Stimulated activated CD4-positive, alpha-beta T cell treated with anti-CD3 and anti-CD28 coated beads, Interleukin-4, amount 100 ng/mL, for 1 hour (primary cell): ENCODE measurements around the gene WDR73.
"Not testable (repeated sequence)": the region's sequence is repeated elsewhere in the genome, so short reads cannot be mapped to it uniquely, and the experiment has no call there.

Experiments
- DNase-seq: peaks from one replicate; pipeline ENCODE4 v3.0.0-alpha.2; 2020

WDR73 gene

DNA sequence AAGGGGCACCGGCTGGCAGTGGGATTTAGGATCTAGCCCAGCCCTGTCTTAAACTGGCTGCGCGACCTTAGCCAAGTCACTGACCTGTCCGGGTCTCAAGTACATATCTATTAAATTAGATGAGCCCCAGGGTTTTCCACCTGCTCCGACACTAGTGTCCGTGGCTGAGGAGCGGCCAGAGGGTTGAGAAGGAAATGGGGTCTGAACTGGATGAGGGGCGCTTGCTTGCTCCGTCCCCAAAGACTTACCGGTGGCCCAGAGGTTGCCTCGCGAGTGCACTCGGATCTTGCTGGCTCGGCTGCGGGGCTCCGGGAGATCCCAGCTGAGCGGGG lies 3.6 kb upstream of the WDR73 start:
- no peak for DNase-seq

DNA sequence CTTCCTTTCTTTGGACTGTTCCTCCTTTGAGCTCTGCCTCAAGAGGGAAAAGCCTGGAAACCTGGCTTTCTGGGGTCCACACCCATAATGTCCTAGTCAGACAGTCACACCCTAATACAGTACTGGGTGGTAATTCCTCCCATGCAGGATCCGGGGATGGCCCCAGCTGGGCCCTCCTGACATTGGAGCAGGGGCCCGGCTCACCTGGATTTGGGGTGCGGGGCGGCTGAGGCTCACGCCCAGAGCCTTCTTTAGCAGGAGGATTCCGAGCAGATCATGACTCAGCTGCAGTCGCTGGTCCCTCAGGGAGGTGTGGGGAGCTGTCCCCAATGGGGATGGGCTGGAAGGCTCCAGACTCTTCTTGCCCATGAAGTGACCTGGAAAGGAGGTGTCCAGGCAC lies 2.9 kb upstream of the WDR73 start:
- no peak for DNase-seq

DNA sequence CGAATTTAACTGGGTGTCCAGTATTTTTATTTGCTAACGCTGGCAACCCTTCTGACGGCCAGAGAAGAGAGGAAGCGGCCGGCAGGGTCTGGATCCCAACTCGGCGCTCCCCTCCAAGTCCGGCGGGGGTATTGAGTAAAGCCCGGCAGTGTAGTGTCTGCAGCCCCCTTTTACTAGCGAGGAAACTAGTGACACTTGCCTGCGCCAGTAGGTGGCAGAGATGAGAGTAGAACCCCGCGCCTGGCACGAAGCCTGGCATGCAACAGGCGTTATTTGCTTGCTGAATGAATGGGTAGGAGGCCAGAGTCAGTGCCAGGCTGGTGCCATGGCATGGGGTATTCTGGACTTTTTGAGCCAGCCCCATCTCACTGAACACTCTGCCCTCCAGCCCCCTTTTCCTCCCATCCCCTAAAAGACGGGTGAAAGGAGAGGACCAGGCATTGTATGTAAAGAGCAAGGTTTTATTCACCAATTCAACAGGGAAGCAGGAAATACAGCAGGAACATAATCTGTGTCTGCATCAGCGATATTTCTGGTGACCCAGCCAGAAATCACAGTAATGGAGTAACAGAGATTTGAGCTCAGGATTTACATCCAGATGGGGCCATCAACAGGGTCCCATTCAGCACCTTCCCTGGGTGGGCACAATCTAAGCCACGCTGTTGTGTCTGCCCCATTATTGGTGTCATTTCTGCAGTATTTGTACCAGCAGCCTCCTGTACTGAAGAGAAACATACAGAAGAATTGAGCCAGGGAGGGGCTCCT lies 788 bp upstream of the WDR73 start:
- peak; percentile 78 for DNase-seq

DNA sequence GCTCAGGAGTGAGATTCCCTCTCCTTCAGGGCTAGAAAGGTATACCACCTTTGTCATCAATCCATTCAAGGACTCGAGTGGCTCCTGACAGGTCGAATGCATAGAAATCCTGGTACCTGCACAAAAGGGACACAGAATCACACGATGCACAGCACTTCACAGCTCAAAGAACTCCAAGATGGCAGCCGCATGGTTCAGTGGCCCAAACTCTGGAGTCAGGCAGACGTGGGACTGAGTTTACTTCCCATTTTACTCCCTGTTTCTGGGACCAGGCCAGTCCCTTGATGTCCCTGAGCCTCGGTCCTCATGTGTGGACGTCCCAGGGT lies 536 bp downstream of the WDR73 start:
- no peak for DNase-seq

DNA sequence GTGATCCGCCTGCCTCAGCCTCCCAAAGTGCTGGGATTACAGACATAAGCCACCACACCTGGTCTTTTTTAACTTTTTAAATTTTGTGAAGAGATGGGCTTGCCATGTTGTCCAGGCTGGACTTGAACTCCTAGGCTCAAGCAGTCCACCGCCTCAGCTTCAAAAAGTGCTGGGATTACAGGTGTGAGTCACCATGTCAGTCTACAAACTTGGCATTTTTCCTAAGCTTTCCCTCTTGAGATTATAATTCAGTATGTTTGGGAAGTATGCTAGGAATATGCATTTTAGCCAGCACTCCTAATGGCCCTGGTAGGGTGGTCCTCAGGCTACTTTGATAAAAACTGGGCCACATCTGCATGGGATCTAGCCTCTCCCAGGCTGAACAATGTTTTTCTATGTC lies 4.4 kb downstream of the WDR73 start:
- no peak for DNase-seq

DNA sequence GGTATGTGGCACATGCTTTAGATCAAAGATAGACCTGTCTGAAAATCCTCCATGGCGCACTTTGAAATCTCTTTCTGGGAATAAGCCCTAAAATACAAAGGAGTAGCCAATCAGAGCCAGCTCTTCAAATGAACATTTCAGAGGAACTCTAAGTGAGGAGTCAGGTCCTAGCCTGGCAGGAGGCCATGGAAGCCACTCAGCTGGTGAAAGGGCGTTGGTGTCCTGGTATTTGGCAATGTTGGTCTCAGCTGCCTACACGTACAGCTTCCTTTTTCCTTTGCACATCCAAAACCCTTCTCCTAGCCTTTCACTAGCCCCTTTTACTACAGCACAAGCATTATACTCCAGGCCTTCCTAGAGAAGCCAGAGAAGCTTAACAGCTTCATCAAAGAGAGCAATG lies 5.5 kb downstream of the WDR73 start:
- DNase-seq = no peak

DNA sequence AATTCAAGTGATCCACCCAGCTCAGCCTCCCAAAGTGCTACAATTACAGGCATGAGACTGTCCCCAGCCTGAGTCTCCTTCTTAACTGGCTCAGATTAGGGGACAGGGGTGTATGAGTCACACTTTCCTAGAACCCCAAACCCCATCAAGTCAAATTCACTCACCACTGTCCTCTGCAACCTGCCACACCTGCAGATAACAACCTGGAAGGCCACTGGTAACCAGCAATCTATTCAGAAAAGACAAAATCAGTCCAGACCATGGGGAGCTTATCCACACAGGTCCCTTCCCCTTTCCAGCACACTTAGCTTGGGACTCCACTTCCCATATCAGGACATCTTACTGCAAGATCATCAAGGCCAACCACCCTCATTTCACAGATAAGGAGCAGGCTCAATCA lies 6.4 kb downstream of the WDR73 start:
- DNase-seq = no peak

DNA sequence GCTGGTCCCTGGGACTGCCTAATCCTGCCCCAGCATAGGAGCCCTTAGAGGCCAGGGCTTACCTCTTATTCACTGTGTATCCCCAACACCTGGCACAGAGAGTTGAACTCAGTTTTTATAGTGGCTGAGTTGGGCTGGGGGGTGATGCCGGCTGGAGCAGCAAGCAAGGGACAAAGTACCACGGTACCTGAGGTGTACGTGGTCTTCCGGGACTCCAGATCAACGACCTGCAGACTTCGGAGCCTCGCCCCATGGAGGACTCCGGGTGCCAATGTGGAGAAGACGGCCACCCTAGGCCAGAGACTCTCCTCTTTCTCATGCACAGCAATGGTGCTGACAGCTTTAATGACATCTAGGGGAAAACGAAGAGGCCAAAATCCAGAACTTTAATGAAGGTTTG lies 8.1 kb downstream of the WDR73 start:
- no peak for DNase-seq

DNA sequence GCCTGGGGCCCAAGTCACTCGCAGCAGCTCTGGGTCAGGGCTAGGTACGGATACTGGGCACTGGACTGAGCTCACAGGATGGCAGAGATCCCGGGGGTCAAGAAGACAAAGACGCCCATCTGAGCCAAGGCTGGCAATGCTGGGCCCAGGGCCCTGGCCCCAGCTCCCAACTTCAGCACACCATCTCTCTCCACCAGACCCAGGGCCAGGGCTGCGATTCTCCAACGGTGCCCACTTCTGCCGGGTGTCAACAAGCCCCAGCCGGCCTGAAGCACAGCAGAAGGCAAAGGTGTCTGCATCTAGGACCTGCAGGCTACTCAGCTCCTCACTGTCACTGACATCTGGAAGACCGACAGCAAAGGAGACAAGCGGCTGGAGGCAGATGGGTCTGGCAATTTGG lies 8.6 kb downstream of the WDR73 start:
- DNase-seq = no peak

DNA sequence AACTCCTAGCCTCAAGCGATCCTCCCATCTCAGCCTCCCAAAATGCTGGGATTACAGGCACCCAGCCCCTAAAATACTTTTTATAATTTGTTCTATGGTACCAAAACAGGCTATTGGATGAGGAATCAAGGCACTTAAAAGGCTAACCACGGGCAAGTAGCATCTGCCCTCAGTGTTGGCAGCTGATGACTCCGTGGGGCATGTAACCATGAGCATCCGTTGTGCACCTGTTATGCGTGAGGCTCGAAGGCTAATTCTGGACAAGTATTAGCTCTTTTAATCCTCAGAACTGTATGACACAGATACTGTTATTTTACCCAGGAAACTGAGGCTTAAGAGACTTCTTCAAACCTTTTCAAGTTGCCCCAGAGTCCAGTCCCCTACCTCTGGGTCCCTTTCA lies 10.2 kb downstream of the WDR73 start:
- DNase-seq = no peak

DNA sequence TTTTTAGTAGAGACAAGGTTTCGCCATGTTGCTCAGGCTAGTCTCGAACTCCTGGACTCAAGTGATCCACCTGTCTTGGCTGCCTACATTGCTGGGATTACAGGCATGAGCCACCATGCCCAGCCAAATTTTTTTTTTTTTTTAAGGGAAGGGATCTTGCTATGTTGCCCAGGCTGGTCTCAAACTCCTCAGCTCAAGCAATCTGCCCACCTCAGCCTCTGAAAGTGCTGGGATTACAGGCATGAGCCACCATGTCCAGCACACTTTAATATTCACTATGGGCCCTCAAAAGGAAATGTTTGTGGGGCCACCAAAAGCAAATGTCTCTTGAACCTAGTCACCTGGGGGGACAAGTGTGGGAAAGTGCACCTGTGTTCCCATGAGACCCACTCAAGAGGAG lies 11.4 kb downstream of the WDR73 start:
- not testable (repeated sequence) for DNase-seq

DNA sequence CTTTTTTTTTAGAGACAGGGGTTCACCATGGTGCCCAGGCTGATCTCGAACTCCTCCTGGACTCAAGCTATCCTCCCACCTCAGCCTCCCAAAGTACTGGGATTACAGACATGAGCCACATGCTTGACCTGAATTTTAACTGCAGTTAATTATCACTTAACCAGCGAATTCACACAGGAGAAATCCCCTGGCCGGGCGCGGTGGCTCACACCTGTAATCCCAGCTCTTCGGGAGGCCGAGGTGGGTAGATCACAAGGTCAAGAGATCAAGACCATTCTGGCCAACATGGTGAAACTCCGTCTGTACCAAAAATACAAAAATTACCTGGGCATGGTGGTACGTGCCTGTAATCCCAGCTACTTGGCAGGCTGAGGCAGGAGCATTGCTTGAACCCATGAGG lies 12.2 kb downstream of the WDR73 start:
- not testable (repeated sequence) for DNase-seq

DNA sequence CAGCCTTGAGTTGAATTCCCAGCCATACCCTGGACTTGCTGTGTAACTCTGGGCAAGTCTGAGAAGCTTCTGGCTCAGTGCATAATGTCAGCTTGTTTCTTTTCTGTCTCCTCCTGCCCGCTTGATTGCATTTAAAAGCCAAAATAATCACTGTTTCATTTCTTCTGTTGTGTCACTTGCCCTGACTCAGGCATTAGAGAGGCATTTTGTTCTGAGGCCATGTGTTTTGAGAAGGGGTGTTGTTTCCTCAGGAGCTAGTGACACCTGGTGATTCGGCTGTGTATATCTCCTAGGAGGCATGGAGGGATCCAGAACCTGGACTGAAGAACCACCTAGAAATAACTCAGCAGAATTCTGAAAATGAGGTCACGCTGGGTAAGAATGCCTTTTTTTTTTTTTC lies 16.0 kb downstream of the WDR73 start:
- DNase-seq = no peak

DNA sequence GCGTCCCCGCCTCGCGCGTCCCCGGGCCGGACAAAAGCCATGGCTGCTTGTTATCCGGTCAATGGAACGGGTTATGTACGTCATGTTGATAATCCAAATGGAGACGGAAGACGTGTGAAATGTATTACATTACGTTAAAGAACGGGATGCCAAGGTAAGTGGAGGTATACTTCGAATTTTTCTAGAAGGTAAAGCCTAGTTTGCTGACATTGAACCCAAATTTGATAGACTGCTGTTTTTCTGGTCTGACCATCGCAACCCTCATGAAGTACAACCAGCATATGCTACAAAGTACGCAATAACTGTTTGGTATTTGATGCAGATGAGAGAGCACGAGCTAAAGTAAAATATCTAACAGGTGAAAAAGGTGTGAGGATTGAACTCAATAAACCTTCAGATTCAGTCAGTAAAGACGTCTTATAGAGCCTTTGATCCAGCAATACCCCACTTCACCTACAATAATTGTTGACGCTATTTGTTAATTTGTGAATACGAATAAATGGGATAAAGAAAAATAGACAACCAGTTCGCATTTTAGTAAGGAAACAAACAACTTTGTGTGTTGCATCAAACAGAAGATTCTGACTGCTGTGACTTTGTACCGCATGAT lies 19.8 kb downstream of the WDR73 start:
- no peak for DNase-seq

DNA sequence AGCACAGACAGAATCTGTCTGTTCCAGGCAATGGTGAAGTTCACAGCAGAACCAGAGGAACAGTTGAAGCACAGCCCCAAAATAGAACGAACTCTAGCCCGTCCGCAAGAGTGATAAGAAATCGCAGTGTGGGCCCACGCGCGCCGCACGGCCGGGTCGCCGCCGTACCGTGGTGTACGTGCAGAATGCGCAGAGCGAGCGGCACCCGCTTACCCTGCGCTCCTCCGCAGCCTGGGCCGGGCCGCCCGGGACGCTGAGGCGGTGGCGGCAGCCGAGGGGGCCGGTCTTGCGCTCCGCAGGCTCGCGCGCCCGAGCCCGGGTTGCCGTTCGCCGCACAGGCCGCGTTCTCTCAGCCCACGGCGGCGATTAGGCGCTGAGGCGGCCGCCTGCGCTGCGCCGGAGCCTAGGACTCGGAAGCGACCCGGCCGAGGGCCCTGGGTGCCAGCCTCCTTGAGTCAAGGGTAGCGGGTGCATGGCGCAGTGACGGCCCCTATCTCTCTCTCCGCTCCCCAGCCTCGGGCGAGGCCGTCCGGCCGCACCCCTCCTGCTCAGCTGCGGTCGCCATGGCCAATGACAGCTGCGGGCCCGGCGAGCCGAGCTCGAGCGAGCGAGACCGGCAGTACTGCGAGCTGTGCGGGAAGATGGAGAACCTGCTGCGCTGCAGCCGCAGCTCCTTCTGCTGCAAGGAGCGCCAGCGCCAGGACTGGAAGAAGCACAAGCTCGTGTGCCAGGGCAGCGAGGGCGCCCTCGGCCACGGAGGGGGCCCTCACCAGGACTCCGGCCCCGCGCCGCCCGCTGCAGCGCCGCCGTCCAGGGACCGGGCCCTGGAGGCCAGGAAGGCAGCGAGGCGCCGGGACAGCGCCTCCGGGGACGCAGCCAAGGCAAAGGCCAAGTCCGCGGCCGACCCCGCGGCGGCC lies 20.5 kb downstream of the WDR73 start:
- peak; percentile 71 for DNase-seq

DNA sequence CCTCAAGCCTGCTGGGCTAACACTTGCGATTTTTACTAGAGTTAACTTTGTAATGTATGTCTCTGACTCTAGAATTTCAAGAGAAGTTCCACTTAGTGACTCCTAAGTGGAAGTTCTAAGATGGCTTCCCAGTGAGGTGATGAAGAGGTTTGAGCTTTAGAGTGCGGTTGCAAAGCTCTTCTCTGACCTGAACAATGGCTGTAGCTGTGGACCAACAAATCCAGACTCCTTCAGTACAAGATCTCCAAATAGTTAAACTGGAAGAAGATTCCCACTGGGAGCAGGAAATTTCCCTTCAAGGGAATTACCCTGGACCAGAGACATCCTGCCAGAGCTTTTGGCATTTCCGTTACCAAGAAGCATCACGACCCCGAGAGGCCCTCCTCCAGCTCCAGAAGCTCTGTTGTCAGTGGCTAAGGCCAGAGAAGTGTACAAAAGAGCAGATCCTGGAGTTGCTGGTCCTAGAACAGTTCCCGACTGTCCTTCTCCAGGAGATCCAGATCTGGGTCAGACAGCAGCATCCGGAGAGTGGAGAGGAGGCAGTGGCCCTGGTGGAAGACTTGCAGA lies 22.3 kb downstream of the WDR73 start:
- no peak for DNase-seq

DNA sequence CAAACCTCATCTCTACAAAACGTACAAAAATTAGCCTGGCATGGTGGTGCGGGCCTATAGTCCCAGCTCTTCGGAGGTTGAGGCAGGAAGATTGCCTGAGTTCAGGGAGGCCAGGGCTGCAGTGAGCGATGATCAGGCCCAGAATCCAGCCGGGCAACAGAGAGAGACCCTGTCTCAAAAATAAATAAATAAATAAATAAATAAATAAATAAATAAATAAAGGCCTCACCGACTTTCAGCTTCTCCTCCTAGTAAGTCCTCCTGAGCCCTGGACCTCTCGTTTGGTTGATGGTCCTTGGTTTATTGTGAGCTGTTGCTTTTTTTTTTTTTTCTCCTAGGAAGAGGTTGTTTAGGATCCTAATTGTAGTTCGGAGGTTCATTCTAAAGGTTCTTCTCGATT lies 25.1 kb downstream of the WDR73 start:
- DNase-seq = no peak

DNA sequence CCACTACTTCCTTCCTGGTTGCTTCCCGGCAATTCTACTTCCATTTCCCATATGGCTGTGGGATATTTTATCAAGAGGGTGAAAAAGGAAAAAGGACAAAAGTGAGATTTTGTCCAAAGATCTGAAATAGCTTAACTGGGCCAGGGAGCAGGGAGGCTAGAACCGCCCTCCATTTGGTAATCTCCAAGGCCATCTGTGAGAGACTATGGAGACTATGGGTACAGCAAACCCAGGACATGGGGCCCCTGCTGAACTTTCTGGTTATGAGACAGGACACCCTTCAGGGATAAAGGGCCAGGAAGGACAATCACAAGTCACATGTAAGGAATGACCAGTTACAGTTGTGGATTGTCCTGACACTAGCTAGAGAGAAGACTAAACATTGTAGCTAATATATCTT lies 29.0 kb downstream of the WDR73 start:
- no peak for DNase-seq

DNA sequence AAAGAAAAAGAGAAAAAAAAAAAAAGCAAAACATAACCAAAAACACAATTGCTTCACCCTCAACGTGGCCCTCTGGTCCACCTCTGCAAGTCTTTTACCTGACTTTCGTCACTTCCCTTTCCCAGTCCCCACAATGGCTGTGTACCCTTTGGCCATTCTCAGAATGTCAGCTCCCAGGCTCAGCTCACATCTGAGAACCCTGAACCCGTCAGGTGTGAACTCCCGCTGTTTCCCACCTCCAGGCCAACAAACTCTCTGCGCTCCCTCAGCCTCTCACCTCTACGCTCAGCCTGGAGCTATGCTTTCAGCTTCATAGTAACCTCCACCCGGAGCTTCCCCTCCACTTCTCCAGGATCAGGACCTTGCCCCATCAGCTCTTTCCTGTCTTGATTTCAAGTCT lies 29.7 kb downstream of the WDR73 start:
- DNase-seq = no peak

DNA sequence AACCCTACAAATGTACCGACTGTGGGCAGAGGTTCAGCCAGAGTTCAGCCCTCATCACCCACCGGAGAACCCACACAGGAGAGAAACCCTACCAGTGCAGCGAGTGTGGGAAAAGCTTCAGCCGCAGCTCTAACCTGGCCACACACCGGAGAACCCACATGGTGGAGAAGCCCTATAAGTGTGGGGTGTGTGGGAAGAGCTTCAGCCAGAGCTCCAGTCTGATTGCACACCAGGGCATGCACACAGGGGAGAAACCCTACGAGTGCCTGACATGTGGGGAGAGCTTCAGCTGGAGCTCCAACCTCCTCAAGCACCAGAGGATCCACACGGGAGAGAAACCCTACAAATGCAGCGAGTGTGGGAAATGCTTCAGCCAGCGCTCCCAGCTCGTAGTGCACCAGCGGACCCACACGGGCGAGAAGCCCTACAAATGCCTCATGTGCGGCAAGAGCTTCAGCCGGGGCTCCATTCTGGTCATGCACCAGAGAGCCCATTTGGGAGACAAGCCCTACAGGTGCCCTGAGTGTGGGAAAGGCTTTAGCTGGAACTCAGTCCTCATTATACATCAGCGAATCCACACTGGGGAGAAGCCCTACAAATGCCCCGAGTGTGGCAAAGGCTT lies 32.6 kb downstream of the WDR73 start:
- no peak for DNase-seq

DNA sequence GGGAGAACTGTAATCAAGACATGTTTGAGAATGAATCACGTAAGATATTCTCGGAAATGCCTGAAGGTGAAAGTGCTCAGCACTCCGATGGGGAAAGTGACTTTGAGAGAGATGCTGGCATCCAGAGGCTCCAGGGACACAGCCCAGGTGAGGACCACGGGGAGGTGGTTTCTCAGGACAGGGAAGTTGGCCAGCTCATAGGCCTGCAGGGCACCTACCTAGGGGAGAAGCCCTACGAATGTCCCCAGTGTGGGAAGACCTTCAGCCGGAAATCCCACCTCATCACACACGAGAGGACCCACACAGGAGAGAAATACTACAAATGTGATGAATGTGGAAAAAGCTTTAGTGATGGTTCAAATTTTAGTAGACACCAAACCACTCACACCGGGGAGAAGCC lies 33.5 kb downstream of the WDR73 start:
- no peak for DNase-seq

DNA sequence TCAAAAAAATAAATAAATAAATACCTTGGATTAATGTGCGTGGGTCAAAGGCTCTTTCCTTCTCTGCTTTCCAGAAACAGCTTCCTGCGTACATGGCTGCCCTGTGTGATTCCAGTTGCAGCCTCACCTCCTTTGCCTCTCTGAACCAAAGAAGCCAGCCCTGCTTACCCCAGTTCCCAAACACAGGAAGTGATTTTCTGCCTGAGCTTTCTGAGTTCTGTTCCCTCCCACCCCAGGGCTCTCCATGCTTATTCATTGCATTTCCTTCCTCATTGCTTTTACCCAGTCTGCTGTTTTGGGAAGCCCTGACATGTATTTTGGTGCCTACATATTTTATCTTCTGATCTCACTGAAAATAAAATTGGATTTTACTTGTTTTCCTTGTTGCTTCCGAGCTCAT lies 37.8 kb downstream of the WDR73 start:
- DNase-seq = no peak

DNA sequence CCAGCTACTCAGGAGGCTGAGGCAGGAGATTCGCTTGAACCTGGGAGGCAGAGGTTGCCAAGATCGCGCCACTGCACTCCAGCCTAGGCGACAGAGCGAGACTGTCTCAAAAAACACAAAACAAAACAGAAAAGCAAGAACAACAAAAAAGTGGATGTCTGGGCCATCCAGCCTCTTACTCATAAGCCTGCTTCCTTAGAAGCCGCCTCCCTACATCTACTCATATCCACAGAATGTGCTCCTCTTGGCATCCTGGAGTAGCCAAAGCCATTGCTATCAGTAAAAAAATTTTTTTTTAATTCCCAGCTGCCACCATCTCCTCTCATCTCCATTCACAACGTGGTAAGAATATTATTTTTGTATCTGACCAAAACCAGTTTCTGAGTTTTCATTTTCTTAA lies 42.5 kb downstream of the WDR73 start:
- DNase-seq = no peak
